ENCODE measurements around the gene GPR52. TPM values are rescaled to one million over a fixed set of nuclear protein-coding genes. Genes with fewer than 3 reads are reported as not detected.

Gene GPR52
- polyA plus RNA-seq, 1 donor from 2014 or later = not detected

DNA sequence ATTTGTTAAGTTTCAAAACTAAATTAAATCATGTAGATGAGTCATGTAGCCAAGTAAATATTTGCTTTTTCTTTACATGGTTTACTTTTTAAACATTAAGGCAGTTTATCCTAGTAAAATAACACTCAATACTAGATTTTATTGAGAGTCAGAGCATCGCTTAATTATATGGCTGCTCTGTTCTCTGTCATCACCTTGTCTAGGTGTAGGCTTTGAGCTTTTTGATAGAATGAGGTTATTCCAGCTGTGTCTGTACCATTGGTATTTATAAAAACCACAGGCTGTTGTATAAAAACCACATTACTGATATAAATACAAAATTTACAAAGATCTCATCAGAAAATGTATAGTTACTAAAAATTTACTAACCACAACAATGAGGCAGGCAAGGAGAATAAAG lies 42.5 kb upstream of the GPR52 start:
- Histone ChIP-seq H3K9me2 (ENCODE audit: insufficient read depth, low read length) (no peaks in the 10 kb centered on the region), H3K79me2 (replicated peaks; ENCODE audit: insufficient read depth, low read length) (no peaks in the 10 kb centered on the region), H3K9ac (ENCODE audit: low read length) (no peak overlapping the region), H3K4me3 (ENCODE audit: low read length) (no peak overlapping the region), H3K27ac (ENCODE audit: low read length) (no peak overlapping the region), H3K27me3 (ENCODE audit: insufficient read depth, low read depth, low read length) (no peaks in the 10 kb centered on the region), H3K36me3 (ENCODE audit: insufficient read depth, low read length) (no peaks in the 10 kb centered on the region), H4K20me1 (ENCODE audit: insufficient read depth) (no peaks in the 10 kb centered on the region), H3F3A (ENCODE audit: insufficient read depth, low read length, poor library complexity, severe bottlenecking) (no peaks in the 10 kb centered on the region), H3K9me3 (ENCODE audit: low read length) (no peaks in the 10 kb centered on the region), H3K4me2 (ENCODE audit: low read length) (no peak overlapping the region), H2AFZ (ENCODE audit: low read depth, low read length) (no peak overlapping the region)
- TF ChIP-seq MXI1 (conservative IDR thresholded peaks at IDR 0.05; ENCODE audit: poor library complexity, severe bottlenecking) (no peak), EP300 (conservative IDR thresholded peaks at IDR 0.05; ENCODE audit: poor library complexity, severe bottlenecking) (no peak), EZH2 (IDR thresholded peaks at IDR 0.05; ENCODE audit: borderline replicate concordance, insufficient read depth, low read length, poor library complexity, severe bottlenecking) (no peak), POLR2AphosphoS5 (IDR thresholded peaks at IDR 0.05) (no peak), SMC3 (conservative IDR thresholded peaks at IDR 0.05; ENCODE audit: poor library complexity) (no peak), RAD21 (conservative IDR thresholded peaks at IDR 0.05) (no peak), TAF1 (IDR thresholded peaks at IDR 0.05; ENCODE audit: low read depth) (no peak)
- TF ChIP-seq, protein P1, sequence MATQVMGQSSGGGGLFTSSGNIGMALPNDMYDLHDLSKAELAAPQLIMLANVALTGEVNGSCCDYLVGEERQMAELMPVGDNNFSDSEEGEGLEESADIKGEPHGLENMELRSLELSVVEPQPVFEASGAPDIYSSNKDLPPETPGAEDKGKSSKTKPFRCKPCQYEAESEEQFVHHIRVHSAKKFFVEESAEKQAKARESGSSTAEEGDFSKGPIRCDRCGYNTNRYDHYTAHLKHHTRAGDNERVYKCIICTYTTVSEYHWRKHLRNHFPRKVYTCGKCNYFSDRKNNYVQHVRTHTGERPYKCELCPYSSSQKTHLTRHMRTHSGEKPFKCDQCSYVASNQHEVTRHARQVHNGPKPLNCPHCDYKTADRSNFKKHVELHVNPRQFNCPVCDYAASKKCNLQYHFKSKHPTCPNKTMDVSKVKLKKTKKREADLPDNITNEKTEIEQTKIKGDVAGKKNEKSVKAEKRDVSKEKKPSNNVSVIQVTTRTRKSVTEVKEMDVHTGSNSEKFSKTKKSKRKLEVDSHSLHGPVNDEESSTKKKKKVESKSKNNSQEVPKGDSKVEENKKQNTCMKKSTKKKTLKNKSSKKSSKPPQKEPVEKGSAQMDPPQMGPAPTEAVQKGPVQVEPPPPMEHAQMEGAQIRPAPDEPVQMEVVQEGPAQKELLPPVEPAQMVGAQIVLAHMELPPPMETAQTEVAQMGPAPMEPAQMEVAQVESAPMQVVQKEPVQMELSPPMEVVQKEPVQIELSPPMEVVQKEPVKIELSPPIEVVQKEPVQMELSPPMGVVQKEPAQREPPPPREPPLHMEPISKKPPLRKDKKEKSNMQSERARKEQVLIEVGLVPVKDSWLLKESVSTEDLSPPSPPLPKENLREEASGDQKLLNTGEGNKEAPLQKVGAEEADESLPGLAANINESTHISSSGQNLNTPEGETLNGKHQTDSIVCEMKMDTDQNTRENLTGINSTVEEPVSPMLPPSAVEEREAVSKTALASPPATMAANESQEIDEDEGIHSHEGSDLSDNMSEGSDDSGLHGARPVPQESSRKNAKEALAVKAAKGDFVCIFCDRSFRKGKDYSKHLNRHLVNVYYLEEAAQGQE (IDR thresholded peaks at IDR 0.05; ENCODE audit: borderline replicate concordance) = no peak
- TF ChIP-seq, protein P2, sequence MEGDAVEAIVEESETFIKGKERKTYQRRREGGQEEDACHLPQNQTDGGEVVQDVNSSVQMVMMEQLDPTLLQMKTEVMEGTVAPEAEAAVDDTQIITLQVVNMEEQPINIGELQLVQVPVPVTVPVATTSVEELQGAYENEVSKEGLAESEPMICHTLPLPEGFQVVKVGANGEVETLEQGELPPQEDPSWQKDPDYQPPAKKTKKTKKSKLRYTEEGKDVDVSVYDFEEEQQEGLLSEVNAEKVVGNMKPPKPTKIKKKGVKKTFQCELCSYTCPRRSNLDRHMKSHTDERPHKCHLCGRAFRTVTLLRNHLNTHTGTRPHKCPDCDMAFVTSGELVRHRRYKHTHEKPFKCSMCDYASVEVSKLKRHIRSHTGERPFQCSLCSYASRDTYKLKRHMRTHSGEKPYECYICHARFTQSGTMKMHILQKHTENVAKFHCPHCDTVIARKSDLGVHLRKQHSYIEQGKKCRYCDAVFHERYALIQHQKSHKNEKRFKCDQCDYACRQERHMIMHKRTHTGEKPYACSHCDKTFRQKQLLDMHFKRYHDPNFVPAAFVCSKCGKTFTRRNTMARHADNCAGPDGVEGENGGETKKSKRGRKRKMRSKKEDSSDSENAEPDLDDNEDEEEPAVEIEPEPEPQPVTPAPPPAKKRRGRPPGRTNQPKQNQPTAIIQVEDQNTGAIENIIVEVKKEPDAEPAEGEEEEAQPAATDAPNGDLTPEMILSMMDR (IDR thresholded peaks at IDR 0.05; ENCODE audit: poor library complexity, severe bottlenecking) = no peak

DNA sequence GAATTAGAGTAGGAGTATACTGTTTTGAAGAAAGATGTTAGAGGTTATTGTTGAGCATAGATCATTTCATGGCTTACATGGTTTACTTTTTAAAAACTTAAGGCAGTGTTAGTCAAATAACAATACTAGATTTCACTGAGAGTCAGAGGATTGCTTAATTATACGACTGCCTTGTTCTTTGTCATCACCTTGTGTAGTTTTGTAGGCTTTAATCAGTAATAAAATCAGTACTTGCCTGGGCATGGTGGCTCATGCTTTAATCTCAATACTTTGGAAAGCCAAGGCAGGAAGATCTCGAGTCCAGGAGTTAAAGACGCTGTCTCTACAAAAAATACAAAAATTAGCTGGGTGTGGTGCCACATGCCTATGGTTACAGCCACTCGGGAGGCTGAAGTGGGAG lies 41.3 kb upstream of the GPR52 start:
- H3K27ac ChIP-seq (ENCODE audit: low read length) = no peak overlapping the region
- no peaks in the 10 kb centered on the region for H3K36me3 ChIP-seq (ENCODE audit: insufficient read depth, low read length)
- TF ChIP-seq EZH2 (IDR thresholded peaks at IDR 0.05; ENCODE audit: borderline replicate concordance, insufficient read depth, low read length, poor library complexity, severe bottlenecking) (no peak), POLR2AphosphoS5 (IDR thresholded peaks at IDR 0.05) (no peak), TAF1 (IDR thresholded peaks at IDR 0.05; ENCODE audit: low read depth) (no peak), RAD21 (conservative IDR thresholded peaks at IDR 0.05) (no peak), MXI1 (conservative IDR thresholded peaks at IDR 0.05; ENCODE audit: poor library complexity, severe bottlenecking) (no peak), EP300 (conservative IDR thresholded peaks at IDR 0.05; ENCODE audit: poor library complexity, severe bottlenecking) (no peak), SMC3 (conservative IDR thresholded peaks at IDR 0.05; ENCODE audit: poor library complexity) (no peak)
- TF ChIP-seq, protein P1 (IDR thresholded peaks at IDR 0.05; ENCODE audit: borderline replicate concordance) = no peak
- TF ChIP-seq, protein P2 (IDR thresholded peaks at IDR 0.05; ENCODE audit: poor library complexity, severe bottlenecking) = no peak
- H3K9me2 ChIP-seq (ENCODE audit: insufficient read depth, low read length) = no peaks in the 10 kb centered on the region
- no peak overlapping the region for H3K9ac ChIP-seq (ENCODE audit: low read length)
- H3K27me3 ChIP-seq (ENCODE audit: insufficient read depth, low read depth, low read length) = no peaks in the 10 kb centered on the region
- no peaks in the 10 kb centered on the region for H3K9me3 ChIP-seq (ENCODE audit: low read length)
- H3K4me3 ChIP-seq (ENCODE audit: low read length) = no peak overlapping the region
- no peak overlapping the region for H2AFZ ChIP-seq (ENCODE audit: low read depth, low read length)
- H4K20me1 ChIP-seq (ENCODE audit: insufficient read depth) = no peaks in the 10 kb centered on the region
- H3K4me2 ChIP-seq (ENCODE audit: low read length) = no peak overlapping the region
- H3F3A ChIP-seq (ENCODE audit: insufficient read depth, low read length, poor library complexity, severe bottlenecking) = no peaks in the 10 kb centered on the region
- H3K79me2 ChIP-seq (replicated peaks; ENCODE audit: insufficient read depth, low read length) = no peaks in the 10 kb centered on the region

Measured in neural cell (in vitro differentiated cells).